ENCODE results near the gene HOXC6.
A peak's percentile ranks its signal among the peaks of the same experiment; 100 is the strongest.

The HOXC6 gene

GRCh38 chr12:54032627-54033100, 4.4 kb downstream of the HOXC6 start, which contains the start of gene HOXC5:
Gene HOXC5 (plus strand): TSS chr12:54033050. CDS start chr12:54033123, 73 bp downstream.
- peaks cover 0 to 27% (median 12%) of the 10 kb centered on the region in 4 experiments for H3K4me1 ChIP-seq (ENCODE audit: control extremely low read depth in 1 of 4, control insufficient read depth in 4 of 4, insufficient read depth in 4 of 4, low read length in 3 of 4)
- 0% methylated on average over 7 of the region's 12 CpGs for WGBS (ENCODE audit: insufficient coverage)
- peak; percentile 68 to 84 (median 80) for DNase-seq
- no peaks in the 10 kb centered on the region for H3K36me3 ChIP-seq (ENCODE audit: control insufficient read depth in 4 of 4, insufficient read depth in 4 of 4, low read length in 3 of 4)
- peaks cover 0 to 15% (median 2%) of the 10 kb centered on the region in 5 experiments for H3K9me3 ChIP-seq (ENCODE audit: control extremely low read depth in 1 of 5, control insufficient read depth in 4 of 5, insufficient read depth in 2 of 5, low read depth in 1 of 5, low read length in 4 of 5)
- peak within 1 kb of the TSS in 2 of 7 experiments; percentile 8 to 17 for H3K4me3 ChIP-seq (ENCODE audit: control insufficient read depth in 1 of 7, extremely low read depth in 1 of 7, insufficient read depth in 4 of 7, low read depth in 2 of 7, low read length in 6 of 7)
- ChIA-PET POLR2A (interaction anchor here (0.6 kb wide), 2 partner anchors 10 to 168 kb away, joined by 3 read pairs; no protein-coding TSS in a partner anchor), CTCF (interaction anchor here (0.6 to 7.3 kb wide), 30 partner anchors 9 to 500 kb away, joined by 3 to 90 read pairs (median 6); partner anchors contain the start of genes HOXC4, HOXC8, HOXC9 and SMUG1)
- peaks cover 15 to 100% (median 71%) of the 10 kb centered on the region in 5 experiments for H3K27me3 ChIP-seq (replicated peaks in 2 of 5; ENCODE audit: control insufficient read depth in 4 of 5, insufficient read depth in 5 of 5, low read length in 4 of 5)
- no peak within 1 kb of the TSS for H3K27ac ChIP-seq (ENCODE audit: insufficient read depth in 1 of 2, low read depth in 1 of 2, low read length in 2 of 2, poor library complexity in 1 of 2, severe bottlenecking in 2 of 2)

GRCh38 chr12:54033106-54033979, 5.1 kb downstream of the HOXC6 start:
- Histone ChIP-seq H3K4me3 (ENCODE audit: control insufficient read depth in 1 of 7, extremely low read depth in 1 of 7, insufficient read depth in 4 of 7, low read depth in 2 of 7, low read length in 6 of 7) (peak overlapping the region in 2 of 7 experiments; percentile 8 to 17), H3K27me3 (replicated peaks in 2 of 5; ENCODE audit: control insufficient read depth in 4 of 5, insufficient read depth in 5 of 5, low read length in 4 of 5) (peaks cover 17 to 100% (median 73%) of the 10 kb centered on the region in 5 experiments), H3K27ac (ENCODE audit: insufficient read depth in 1 of 2, low read depth in 1 of 2, low read length in 2 of 2, poor library complexity in 1 of 2, severe bottlenecking in 2 of 2) (no peak overlapping the region), H3K9me3 (ENCODE audit: control extremely low read depth in 1 of 5, control insufficient read depth in 4 of 5, insufficient read depth in 2 of 5, low read depth in 1 of 5, low read length in 4 of 5) (peaks cover 0 to 15% (median 2%) of the 10 kb centered on the region in 5 experiments), H3K4me1 (ENCODE audit: control extremely low read depth in 1 of 4, control insufficient read depth in 4 of 4, insufficient read depth in 4 of 4, low read length in 3 of 4) (peaks cover 0 to 27% (median 12%) of the 10 kb centered on the region in 4 experiments), H3K36me3 (ENCODE audit: control insufficient read depth in 4 of 4, insufficient read depth in 4 of 4, low read length in 3 of 4) (no peaks in the 10 kb centered on the region)
- POLR2A ChIA-PET: no interaction called here
- CTCF ChIA-PET: interaction anchor here (1.0 to 7.3 kb wide), 24 partner anchors 8 to 288 kb away, joined by 3 to 90 read pairs (median 7); partner anchors contain the start of genes HOXC4, HOXC8 and SMUG1
- 3% methylated on average over 43 of the region's 61 CpGs for WGBS (ENCODE audit: insufficient coverage)
- DNase-seq: no peak

- no peaks in the 10 kb centered on the region for H3K36me3 ChIP-seq (ENCODE audit: control insufficient read depth in 4 of 4, insufficient read depth in 4 of 4, low read length in 3 of 4)
- no peak overlapping the region for H3K27ac ChIP-seq (ENCODE audit: insufficient read depth in 1 of 2, low read depth in 1 of 2, low read length in 2 of 2, poor library complexity in 1 of 2, severe bottlenecking in 2 of 2)
- peak overlapping the region in 2 of 7 experiments; percentile 28 to 36 for H3K4me3 ChIP-seq (ENCODE audit: control insufficient read depth in 1 of 7, extremely low read depth in 1 of 7, insufficient read depth in 4 of 7, low read depth in 2 of 7, low read length in 6 of 7)
- peaks cover 25 to 100% (median 71%) of the 10 kb centered on the region in 5 experiments for H3K27me3 ChIP-seq (replicated peaks in 2 of 5; ENCODE audit: control insufficient read depth in 4 of 5, insufficient read depth in 5 of 5, low read length in 4 of 5)
- DNase-seq: no peak
- peaks cover 0 to 27% (median 12%) of the 10 kb centered on the region in 4 experiments for H3K4me1 ChIP-seq (ENCODE audit: control extremely low read depth in 1 of 4, control insufficient read depth in 4 of 4, insufficient read depth in 4 of 4, low read length in 3 of 4)
- POLR2A ChIA-PET: no interaction called here
- peaks cover 0 to 15% (median 2%) of the 10 kb centered on the region in 5 experiments for H3K9me3 ChIP-seq (ENCODE audit: control extremely low read depth in 1 of 5, control insufficient read depth in 4 of 5, insufficient read depth in 2 of 5, low read depth in 1 of 5, low read length in 4 of 5)
- CTCF ChIA-PET: interaction anchor here (0.7 to 7.3 kb wide), 4 partner anchors 105 to 180 kb away, joined by 3 to 90 read pairs (median 28); partner anchors contain the start of gene SMUG1
- 3% methylated on average over 53 of the region's 57 CpGs for WGBS (ENCODE audit: insufficient coverage)
Measured at GRCh38 chr12:54033980-54034784, 5.9 kb downstream of the HOXC6 start.

GRCh38 chr12:54034785-54035310, 6.6 kb downstream of the HOXC6 start:
- H3K27ac ChIP-seq (ENCODE audit: insufficient read depth in 1 of 2, low read depth in 1 of 2, low read length in 2 of 2, poor library complexity in 1 of 2, severe bottlenecking in 2 of 2): no peak overlapping the region
- 28% methylated on average over 11 of the region's 22 CpGs for WGBS (ENCODE audit: insufficient coverage)
- H3K4me1 ChIP-seq (ENCODE audit: control extremely low read depth in 1 of 4, control insufficient read depth in 4 of 4, insufficient read depth in 4 of 4, low read length in 3 of 4): peaks cover 0 to 27% (median 10%) of the 10 kb centered on the region in 4 experiments
- no peak for DNase-seq
- POLR2A ChIA-PET: no interaction called here
- CTCF ChIA-PET: interaction anchor here (0.7 to 7.3 kb wide), 5 partner anchors 21 to 180 kb away, joined by 3 to 90 read pairs (median 4); partner anchors contain the start of gene SMUG1
- H3K36me3 ChIP-seq (ENCODE audit: control insufficient read depth in 4 of 4, insufficient read depth in 4 of 4, low read length in 3 of 4): no peaks in the 10 kb centered on the region
- H3K27me3 ChIP-seq (replicated peaks in 2 of 5; ENCODE audit: control insufficient read depth in 4 of 5, insufficient read depth in 5 of 5, low read length in 4 of 5): peaks cover 28 to 100% (median 71%) of the 10 kb centered on the region in 5 experiments
- H3K4me3 ChIP-seq (ENCODE audit: control insufficient read depth in 1 of 7, extremely low read depth in 1 of 7, insufficient read depth in 4 of 7, low read depth in 2 of 7, low read length in 6 of 7): no peak overlapping the region
- peaks cover 0 to 15% (median 2%) of the 10 kb centered on the region in 5 experiments for H3K9me3 ChIP-seq (ENCODE audit: control extremely low read depth in 1 of 5, control insufficient read depth in 4 of 5, insufficient read depth in 2 of 5, low read depth in 1 of 5, low read length in 4 of 5)

- Histone ChIP-seq H3K9me3 (ENCODE audit: control extremely low read depth in 1 of 5, control insufficient read depth in 4 of 5, insufficient read depth in 2 of 5, low read depth in 1 of 5, low read length in 4 of 5) (peaks cover 0 to 15% (median 2%) of the 10 kb centered on the region in 5 experiments), H3K4me3 (ENCODE audit: control insufficient read depth in 1 of 7, extremely low read depth in 1 of 7, insufficient read depth in 4 of 7, low read depth in 2 of 7, low read length in 6 of 7) (no peak overlapping the region), H3K4me1 (ENCODE audit: control extremely low read depth in 1 of 4, control insufficient read depth in 4 of 4, insufficient read depth in 4 of 4, low read length in 3 of 4) (peaks cover 0 to 27% (median 10%) of the 10 kb centered on the region in 4 experiments), H3K27me3 (replicated peaks in 2 of 5; ENCODE audit: control insufficient read depth in 4 of 5, insufficient read depth in 5 of 5, low read length in 4 of 5) (peaks cover 28 to 100% (median 74%) of the 10 kb centered on the region in 5 experiments), H3K27ac (ENCODE audit: insufficient read depth in 1 of 2, low read depth in 1 of 2, low read length in 2 of 2, poor library complexity in 1 of 2, severe bottlenecking in 2 of 2) (no peak overlapping the region), H3K36me3 (ENCODE audit: control insufficient read depth in 4 of 4, insufficient read depth in 4 of 4, low read length in 3 of 4) (no peaks in the 10 kb centered on the region)
- ChIA-PET POLR2A (no interaction called here), CTCF (interaction anchor here (0.7 to 7.3 kb wide), 6 partner anchors 20 to 179 kb away, joined by 3 to 90 read pairs (median 6); partner anchors contain the start of gene SMUG1)
- DNase-seq: no peak
- 85% methylated on average over 5 of the region's 6 CpGs for WGBS (ENCODE audit: insufficient coverage)
Measured at GRCh38 chr12:54035568-54036264, 7.5 kb downstream of the HOXC6 start.
